Subcutaneous abdominal adipose tissue (tissue), 5 donors: ENCODE data around the gene NOLC1.
A peak's percentile ranks its signal among the peaks of the same experiment; 100 is the strongest.

Experiments
- H3K27ac ChIP-seq: one replicate; pipeline ENCODE4 v1.7.0; 2013; ENCODE audit warnings: low read depth, mild to moderate bottlenecking, inconsistent platforms, low read length, moderate library complexity
- H3K27me3 ChIP-seq, 5 donors: one replicate each; pipeline ENCODE4 v1.7.0; 2013; ENCODE audit warnings: low read length in 5 of 5, inconsistent platforms in 1 of 5; ENCODE audit not compliant: control insufficient read depth in 5 of 5, insufficient read depth in 4 of 5
- H3K36me3 ChIP-seq, 5 donors: one replicate each; pipeline ENCODE4 v1.7.0; 2013; ENCODE audit warnings: low read length in 5 of 5; ENCODE audit not compliant: control insufficient read depth in 5 of 5, insufficient read depth in 5 of 5
- H3K4me1 ChIP-seq, 5 donors: one replicate each; pipeline ENCODE4 v1.7.0; 2013; ENCODE audit warnings: low read length in 5 of 5, mild to moderate bottlenecking in 3 of 5, moderate library complexity in 1 of 5; ENCODE audit not compliant: control insufficient read depth in 5 of 5, insufficient read depth in 5 of 5
- H3K4me3 ChIP-seq, 5 donors: one replicate each; pipeline ENCODE4 v1.7.0; 2013; ENCODE audit warnings: low read length in 5 of 5, low read depth in 1 of 5
- H3K9ac ChIP-seq, 5 donors: one replicate each; pipeline ENCODE4 v1.7.0; 2013; ENCODE audit warnings: low read length in 5 of 5, mild to moderate bottlenecking in 4 of 5, moderate library complexity in 3 of 5
- H3K9me3 ChIP-seq, 5 donors: one replicate each; pipeline ENCODE4 v1.7.0; 2013; ENCODE audit warnings: low read length in 5 of 5; ENCODE audit not compliant: control insufficient read depth in 5 of 5
- donor health status: healthy.
- donor health status: healthy.
- donor health status: healthy.
- donor health status: healthy.
- donor health status: healthy.

The NOLC1 gene

DNA sequence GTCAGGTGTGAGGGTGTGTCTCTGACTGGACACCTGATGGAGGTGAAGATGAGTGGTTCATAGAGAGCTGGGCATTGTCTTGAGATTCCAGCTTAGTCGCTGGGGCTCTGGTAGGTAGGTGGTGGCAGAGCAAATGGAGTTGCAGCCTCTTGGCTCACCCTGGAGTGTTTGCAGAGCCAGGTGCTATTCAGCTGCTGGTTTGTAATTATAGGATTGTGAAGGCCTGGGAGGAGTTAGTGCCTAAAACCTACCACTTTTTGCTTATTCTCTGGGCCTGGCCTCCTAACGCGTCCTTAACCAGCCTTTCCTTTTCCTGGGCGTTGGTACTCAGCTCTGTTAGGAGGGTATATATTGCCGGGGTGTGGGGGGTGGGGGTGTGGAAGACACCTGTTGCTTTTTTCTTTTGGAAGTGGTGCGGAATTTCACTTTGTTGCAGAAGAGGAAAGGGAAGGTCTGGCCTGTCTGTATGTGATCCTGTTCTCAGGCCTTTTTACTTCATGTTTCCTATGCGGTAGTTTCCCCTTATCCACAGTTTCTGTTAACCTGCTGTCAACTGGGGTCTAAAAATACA lies 16.1 kb upstream of the NOLC1 start:
- Histone ChIP-seq H3K36me3 (peaks cover 3 to 36% (median 35%) of the 10 kb centered on the region in 5 donors), H3K4me3 (no peak overlapping the region), H3K9ac (no peak overlapping the region), H3K9me3 (no peaks in the 10 kb centered on the region), H3K27me3 (no peaks in the 10 kb centered on the region), H3K4me1 (peaks cover 7 to 23% (median 13%) of the 10 kb centered on the region in 5 donors), H3K27ac (no peak overlapping the region)

GRCh38 chr10:102139281-102140110 lies 12.7 kb upstream of the NOLC1 start:
- Histone ChIP-seq H3K9ac (no peak overlapping the region), H3K4me1 (peaks cover 0 to 6% (median 3%) of the 10 kb centered on the region in 5 donors), H3K36me3 (peaks cover 8 to 63% (median 55%) of the 10 kb centered on the region in 5 donors), H3K27ac (no peak overlapping the region), H3K9me3 (no peaks in the 10 kb centered on the region), H3K27me3 (no peaks in the 10 kb centered on the region), H3K4me3 (no peak overlapping the region)

DNA sequence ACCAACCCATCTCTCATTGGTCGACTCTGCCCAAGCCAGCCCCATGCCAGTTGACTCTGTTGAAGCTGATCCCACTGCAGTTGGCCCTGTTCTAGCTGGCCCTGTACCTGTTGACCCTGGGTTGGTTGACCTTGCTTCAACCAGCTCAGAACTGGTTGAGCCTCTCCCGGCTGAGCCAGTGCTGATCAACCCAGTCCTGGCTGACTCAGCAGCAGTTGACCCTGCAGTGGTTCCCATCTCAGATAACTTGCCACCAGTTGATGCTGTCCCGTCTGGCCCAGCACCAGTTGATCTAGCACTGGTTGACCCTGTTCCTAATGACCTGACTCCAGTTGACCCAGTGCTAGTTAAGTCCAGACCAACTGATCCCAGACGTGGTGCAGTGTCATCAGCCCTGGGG lies 12.0 kb upstream of the NOLC1 start:
- H3K4me1 ChIP-seq = no peaks in the 10 kb centered on the region
- no peak overlapping the region for H3K9ac ChIP-seq
- H3K4me3 ChIP-seq = no peak overlapping the region
- H3K36me3 ChIP-seq = peaks cover 8 to 69% (median 57%) of the 10 kb centered on the region in 5 donors
- no peaks in the 10 kb centered on the region for H3K27me3 ChIP-seq
- no peaks in the 10 kb centered on the region for H3K9me3 ChIP-seq
- no peak overlapping the region for H3K27ac ChIP-seq

- H3K4me1 ChIP-seq = no peaks in the 10 kb centered on the region
- no peak overlapping the region for H3K27ac ChIP-seq
Measured at GRCh38 chr10:102140913-102141540, 11.2 kb upstream of the NOLC1 start.

DNA sequence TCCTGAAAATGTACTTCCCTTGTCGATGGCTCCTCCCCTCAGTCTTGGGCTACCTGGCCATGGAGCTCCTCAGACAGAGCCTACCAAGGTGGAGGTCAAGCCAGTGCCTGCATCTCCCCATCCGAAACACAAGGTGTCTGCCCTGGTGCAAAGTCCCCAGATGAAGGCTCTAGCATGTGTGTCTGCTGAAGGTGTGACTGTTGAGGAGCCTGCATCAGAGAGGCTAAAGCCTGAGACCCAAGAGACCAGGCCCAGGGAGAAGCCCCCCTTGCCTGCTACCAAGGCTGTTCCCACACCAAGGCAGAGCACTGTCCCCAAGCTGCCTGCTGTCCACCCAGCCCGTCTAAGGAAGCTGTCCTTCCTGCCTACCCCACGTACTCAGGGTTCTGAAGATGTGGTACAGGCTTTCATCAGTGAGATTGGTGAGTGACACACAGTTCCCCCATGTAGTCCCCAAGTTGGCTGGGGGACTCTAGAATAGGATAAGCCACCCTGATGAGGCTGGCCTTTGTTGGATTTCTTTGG lies 10.5 kb upstream of the NOLC1 start:
- Histone ChIP-seq H3K27ac (no peak overlapping the region), H3K36me3 (peaks cover 8 to 78% (median 61%) of the 10 kb centered on the region in 5 donors), H3K27me3 (no peaks in the 10 kb centered on the region), H3K4me3 (no peak overlapping the region), H3K9me3 (no peaks in the 10 kb centered on the region), H3K9ac (no peak overlapping the region), H3K4me1 (no peaks in the 10 kb centered on the region)

More at GRCh38 chr10:102140913-102141540, 11.2 kb upstream of the NOLC1 start:
- H3K9ac ChIP-seq = no peak overlapping the region
- H3K36me3 ChIP-seq = peaks cover 8 to 72% (median 57%) of the 10 kb centered on the region in 5 donors
- no peaks in the 10 kb centered on the region for H3K9me3 ChIP-seq
- H3K4me3 ChIP-seq = no peak overlapping the region
- H3K27me3 ChIP-seq = no peaks in the 10 kb centered on the region

- Histone ChIP-seq H3K4me3 (no peak overlapping the region), H3K27ac (no peak overlapping the region), H3K36me3 (peaks cover 10 to 70% (median 49%) of the 10 kb centered on the region in 5 donors), H3K4me1 (peaks cover 0 to 7% (median 6%) of the 10 kb centered on the region in 5 donors), H3K9me3 (peaks cover 0 to 1% (median 0%) of the 10 kb centered on the region in 5 donors), H3K27me3 (peaks cover 0 to 3% (median 0%) of the 10 kb centered on the region in 5 donors), H3K9ac (no peak overlapping the region)
Measured at GRCh38 chr10:102146971-102147428, 5.2 kb upstream of the NOLC1 start.

DNA sequence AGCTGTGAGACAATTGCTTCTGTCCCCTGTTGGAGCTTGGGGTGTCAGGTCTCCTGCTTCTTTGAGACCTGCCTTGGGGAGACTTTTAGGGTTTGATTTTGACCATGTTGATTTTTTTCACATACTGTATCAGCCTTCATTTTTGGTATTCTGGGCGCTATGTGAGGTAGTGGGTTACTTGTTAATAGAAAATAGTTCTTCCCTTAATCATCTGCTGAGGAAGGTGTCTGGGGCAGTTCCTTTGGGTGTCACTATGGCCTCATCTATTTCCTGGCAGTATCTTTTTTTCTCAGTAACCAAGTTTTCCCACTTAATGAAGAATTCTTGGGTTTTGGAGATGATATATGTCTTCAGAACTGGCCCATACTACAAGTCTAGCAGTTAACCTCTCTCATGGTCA lies 4.6 kb upstream of the NOLC1 start:
- Histone ChIP-seq H3K27me3 (peaks cover 0 to 7% (median 0%) of the 10 kb centered on the region in 5 donors), H3K4me3 (no peak overlapping the region), H3K9ac (no peak overlapping the region), H3K36me3 (peaks cover 10 to 69% (median 49%) of the 10 kb centered on the region in 5 donors), H3K9me3 (peaks cover 0 to 2% (median 0%) of the 10 kb centered on the region in 5 donors), H3K4me1 (peaks cover 2 to 12% (median 9%) of the 10 kb centered on the region in 5 donors), H3K27ac (no peak overlapping the region)

DNA sequence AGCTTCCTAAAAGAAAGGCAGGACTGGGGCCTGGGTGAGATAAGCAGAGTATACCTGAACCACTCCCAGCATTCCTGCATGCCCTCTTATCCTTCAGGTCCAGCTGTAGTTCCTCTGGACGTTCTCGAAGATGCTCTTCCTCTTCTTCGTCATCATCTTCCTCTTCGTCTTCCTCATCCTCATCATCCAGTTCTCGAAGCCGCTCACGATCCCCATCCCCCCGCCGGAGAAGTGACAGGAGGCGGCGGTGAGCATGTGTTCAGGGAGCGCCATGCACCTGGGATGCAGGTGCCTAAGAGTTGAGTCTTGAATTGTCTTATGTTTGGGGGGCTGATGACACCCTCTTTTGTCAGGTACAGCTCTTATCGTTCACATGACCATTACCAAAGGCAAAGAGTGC lies 3.9 kb upstream of the NOLC1 start:
- H3K4me1 ChIP-seq = peaks cover 9 to 18% (median 16%) of the 10 kb centered on the region in 5 donors
- H3K27me3 ChIP-seq = peaks cover 0 to 7% (median 0%) of the 10 kb centered on the region in 5 donors
- peaks cover 10 to 62% (median 49%) of the 10 kb centered on the region in 5 donors for H3K36me3 ChIP-seq
- no peak overlapping the region for H3K27ac ChIP-seq
- H3K9ac ChIP-seq = no peak overlapping the region
- peaks cover 0 to 2% (median 0%) of the 10 kb centered on the region in 5 donors for H3K9me3 ChIP-seq
- H3K4me3 ChIP-seq = no peak overlapping the region

- Histone ChIP-seq H3K36me3 (peaks cover 6 to 57% (median 35%) of the 10 kb centered on the region in 5 donors), H3K4me3 (peak overlapping the region; percentile 43 to 99 (median 89))
Measured at GRCh38 chr10:102150970-102151773, 1.0 kb upstream of the NOLC1 start.

More at GRCh38 chr10:102150970-102151773, 1.0 kb upstream of the NOLC1 start:
- peaks cover 0 to 7% (median 0%) of the 10 kb centered on the region in 5 donors for H3K27me3 ChIP-seq
- peaks cover 0 to 2% (median 0%) of the 10 kb centered on the region in 5 donors for H3K9me3 ChIP-seq
- H3K9ac ChIP-seq = peak overlapping the region; percentile 60 to 96 (median 67)
- peaks cover 12 to 20% (median 18%) of the 10 kb centered on the region in 5 donors for H3K4me1 ChIP-seq
- H3K27ac ChIP-seq = peak overlapping the region; percentile 98
